Measurements from ENCODE around the gene COL9A2.

The COL9A2 gene

DNA sequence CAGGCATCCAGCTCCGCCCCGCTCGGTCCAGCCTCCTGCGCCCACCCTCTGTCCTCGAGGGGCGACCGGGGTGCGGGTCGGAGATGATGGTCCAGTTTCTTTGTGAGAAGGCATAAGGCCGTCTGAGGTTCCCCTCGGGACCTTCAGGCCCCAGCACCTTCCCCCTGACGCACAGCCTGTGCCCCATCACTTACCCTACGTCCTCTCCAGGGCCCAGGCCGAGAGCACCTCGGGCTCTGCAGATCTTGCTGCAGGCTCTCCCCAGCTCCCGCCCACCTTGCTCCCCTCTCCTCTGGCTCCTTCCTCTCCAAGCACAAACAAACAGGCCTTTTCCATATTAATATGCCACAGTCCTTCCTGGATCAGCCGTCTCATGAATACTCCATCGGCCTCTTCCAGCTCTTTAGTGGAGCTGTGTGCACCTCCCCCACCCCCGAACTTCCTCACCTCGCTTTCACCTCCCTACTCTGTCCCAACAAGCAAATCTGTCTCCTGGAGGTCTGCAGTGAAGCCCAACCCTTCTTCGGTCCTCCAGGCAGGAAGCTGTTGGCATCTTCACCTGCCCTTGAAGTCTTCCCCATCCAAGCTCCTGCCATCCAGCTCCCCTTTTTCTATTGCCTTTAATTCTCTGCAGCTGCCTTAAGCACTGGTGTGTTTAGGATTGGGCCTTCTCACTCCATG is 448 bp upstream of the COL9A2 start:
- Histone ChIP-seq H3K4me3 (replicated peaks; ENCODE audit: insufficient read depth, low read length) (no peak overlapping the region), H3K27ac (replicated peaks) (no peak overlapping the region), H3K27me3 (ENCODE audit: insufficient read depth, poor library complexity, severe bottlenecking) (peaks cover 19% of the 10 kb centered on the region)
- TF ChIP-seq, protein P1, sequence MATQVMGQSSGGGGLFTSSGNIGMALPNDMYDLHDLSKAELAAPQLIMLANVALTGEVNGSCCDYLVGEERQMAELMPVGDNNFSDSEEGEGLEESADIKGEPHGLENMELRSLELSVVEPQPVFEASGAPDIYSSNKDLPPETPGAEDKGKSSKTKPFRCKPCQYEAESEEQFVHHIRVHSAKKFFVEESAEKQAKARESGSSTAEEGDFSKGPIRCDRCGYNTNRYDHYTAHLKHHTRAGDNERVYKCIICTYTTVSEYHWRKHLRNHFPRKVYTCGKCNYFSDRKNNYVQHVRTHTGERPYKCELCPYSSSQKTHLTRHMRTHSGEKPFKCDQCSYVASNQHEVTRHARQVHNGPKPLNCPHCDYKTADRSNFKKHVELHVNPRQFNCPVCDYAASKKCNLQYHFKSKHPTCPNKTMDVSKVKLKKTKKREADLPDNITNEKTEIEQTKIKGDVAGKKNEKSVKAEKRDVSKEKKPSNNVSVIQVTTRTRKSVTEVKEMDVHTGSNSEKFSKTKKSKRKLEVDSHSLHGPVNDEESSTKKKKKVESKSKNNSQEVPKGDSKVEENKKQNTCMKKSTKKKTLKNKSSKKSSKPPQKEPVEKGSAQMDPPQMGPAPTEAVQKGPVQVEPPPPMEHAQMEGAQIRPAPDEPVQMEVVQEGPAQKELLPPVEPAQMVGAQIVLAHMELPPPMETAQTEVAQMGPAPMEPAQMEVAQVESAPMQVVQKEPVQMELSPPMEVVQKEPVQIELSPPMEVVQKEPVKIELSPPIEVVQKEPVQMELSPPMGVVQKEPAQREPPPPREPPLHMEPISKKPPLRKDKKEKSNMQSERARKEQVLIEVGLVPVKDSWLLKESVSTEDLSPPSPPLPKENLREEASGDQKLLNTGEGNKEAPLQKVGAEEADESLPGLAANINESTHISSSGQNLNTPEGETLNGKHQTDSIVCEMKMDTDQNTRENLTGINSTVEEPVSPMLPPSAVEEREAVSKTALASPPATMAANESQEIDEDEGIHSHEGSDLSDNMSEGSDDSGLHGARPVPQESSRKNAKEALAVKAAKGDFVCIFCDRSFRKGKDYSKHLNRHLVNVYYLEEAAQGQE (IDR thresholded peaks at IDR 0.05; ENCODE audit: insufficient replicate concordance, low read depth), result no peak
- TF ChIP-seq GABPA (IDR thresholded peaks at IDR 0.05; ENCODE audit: low read depth), result no peak
- no peak for TF ChIP-seq SPI1 (IDR thresholded peaks at IDR 0.05; ENCODE audit: borderline replicate concordance, low read depth)
- no peak for DNase-seq (ENCODE audit: low read depth in 1 of 2, low spot score in 1 of 2)

DNA sequence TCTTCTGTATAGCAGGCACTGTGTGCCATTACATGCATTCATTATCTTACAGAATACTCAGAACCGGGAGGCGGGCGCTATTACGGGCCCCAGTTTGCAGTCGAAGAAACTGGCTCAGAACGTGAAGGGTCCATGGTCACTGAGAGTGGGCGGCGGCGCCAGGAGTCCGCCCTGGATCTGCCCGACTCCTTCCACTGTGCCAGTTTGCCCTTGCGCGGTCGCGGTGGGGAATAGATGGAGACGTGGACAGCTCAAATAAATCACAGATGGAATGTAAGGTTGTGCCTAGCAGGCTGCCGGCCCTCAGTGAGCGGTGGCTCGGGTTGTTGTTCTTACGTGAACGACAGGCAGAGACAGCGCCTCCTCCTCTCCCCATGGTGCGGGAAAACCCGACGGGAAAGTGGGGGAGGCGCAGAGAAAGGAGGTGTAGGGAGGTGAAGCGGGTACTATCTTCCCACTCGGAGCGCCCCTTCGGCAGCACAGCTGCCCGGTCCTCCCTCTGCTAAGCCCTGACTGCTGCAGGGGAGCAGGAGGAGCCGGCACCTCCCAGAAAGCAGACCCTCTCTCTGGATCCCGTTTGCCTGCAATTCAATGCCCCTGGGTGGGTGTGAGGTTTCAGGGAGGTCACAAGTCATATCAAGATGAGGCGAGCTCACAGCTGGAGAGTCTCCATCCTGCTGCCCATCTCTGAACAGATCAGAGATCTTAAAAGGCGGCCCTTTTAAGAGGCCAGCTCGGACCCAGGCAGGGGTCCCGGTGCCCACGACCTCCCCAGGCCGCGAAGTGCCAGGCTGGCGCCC is 1.1 kb downstream of the COL9A2 start:
- Histone ChIP-seq H3K4me3 (replicated peaks; ENCODE audit: insufficient read depth, low read length) (peak overlapping the region; percentile 34), H3K27ac (replicated peaks) (no peak overlapping the region), H3K27me3 (ENCODE audit: insufficient read depth, poor library complexity, severe bottlenecking) (peaks cover 19% of the 10 kb centered on the region)
- no peak for DNase-seq (ENCODE audit: low read depth in 1 of 2, low spot score in 1 of 2)
- TF ChIP-seq POLR2AphosphoS5 (IDR thresholded peaks at IDR 0.05; ENCODE audit: low read depth) (no peak), GABPA (IDR thresholded peaks at IDR 0.05; ENCODE audit: low read depth) (no peak), SPI1 (IDR thresholded peaks at IDR 0.05; ENCODE audit: borderline replicate concordance, low read depth) (no peak)
- TF ChIP-seq, protein P1 (IDR thresholded peaks at IDR 0.05; ENCODE audit: insufficient replicate concordance, low read depth), result no peak
- TF ChIP-seq, protein P2, sequence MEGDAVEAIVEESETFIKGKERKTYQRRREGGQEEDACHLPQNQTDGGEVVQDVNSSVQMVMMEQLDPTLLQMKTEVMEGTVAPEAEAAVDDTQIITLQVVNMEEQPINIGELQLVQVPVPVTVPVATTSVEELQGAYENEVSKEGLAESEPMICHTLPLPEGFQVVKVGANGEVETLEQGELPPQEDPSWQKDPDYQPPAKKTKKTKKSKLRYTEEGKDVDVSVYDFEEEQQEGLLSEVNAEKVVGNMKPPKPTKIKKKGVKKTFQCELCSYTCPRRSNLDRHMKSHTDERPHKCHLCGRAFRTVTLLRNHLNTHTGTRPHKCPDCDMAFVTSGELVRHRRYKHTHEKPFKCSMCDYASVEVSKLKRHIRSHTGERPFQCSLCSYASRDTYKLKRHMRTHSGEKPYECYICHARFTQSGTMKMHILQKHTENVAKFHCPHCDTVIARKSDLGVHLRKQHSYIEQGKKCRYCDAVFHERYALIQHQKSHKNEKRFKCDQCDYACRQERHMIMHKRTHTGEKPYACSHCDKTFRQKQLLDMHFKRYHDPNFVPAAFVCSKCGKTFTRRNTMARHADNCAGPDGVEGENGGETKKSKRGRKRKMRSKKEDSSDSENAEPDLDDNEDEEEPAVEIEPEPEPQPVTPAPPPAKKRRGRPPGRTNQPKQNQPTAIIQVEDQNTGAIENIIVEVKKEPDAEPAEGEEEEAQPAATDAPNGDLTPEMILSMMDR (IDR thresholded peaks at IDR 0.05; ENCODE audit: insufficient read depth, low read length), result no peak

DNA sequence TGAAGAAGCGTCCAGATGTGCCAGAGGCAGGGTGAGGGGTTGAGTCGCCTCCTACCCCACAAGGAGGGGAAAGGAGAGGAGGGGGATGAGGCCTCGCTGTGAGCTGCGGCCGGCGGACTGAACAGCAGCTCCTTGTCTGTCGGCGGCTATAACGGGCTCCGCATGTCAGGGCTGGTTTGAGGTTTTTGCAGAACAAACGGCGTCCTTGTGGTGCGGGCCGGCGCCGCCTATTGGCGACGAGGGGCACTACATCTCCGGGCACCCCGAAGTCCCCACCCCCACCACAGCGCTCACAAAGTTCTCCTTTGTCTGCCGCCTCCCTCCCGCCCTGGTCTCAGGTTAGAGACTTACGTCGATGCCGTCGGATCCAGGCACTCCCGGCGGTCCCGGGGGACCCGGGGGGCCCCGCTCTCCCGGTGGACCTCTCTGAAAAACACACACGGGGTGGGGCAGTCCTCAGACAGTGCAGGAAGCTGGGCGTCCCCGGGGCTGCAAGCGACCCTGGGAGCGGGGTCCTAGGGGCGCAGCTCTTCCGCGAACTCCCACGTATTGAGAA is 1.8 kb downstream of the COL9A2 start:
- Histone ChIP-seq H3K4me3 (replicated peaks; ENCODE audit: insufficient read depth, low read length) (peak overlapping the region; percentile 19), H3K27ac (replicated peaks) (no peak overlapping the region), H3K27me3 (ENCODE audit: insufficient read depth, poor library complexity, severe bottlenecking) (peaks cover 19% of the 10 kb centered on the region)
- no peak for TF ChIP-seq POLR2AphosphoS5 (IDR thresholded peaks at IDR 0.05; ENCODE audit: low read depth)
- TF ChIP-seq, protein P1 (IDR thresholded peaks at IDR 0.05; ENCODE audit: insufficient replicate concordance, low read depth), result no peak
- TF ChIP-seq, protein P2 (IDR thresholded peaks at IDR 0.05; ENCODE audit: insufficient read depth, low read length), result peak; percentile 90
- peak; percentile 72 to 88 for DNase-seq (ENCODE audit: low read depth in 1 of 2, low spot score in 1 of 2)
